ENCODE measurements around the gene PLPP6.

The PLPP6 gene

GRCh38 chr9:4678679-4679267 lies 16.7 kb downstream of the PLPP6 start:
- Histone ChIP-seq H3K9ac (ENCODE audit: low read length) (peak overlapping the region; percentile 97), H3K9me3 (ENCODE audit: control insufficient read depth, low read length) (no peaks in the 10 kb centered on the region), H3K4me1 (ENCODE audit: control insufficient read depth, insufficient read depth, low read length) (peaks cover 37% of the 10 kb centered on the region), H3K36me3 (ENCODE audit: control insufficient read depth, insufficient read depth, low read length, severe bottlenecking) (no peaks in the 10 kb centered on the region), H3K27me3 (replicated peaks; ENCODE audit: control insufficient read depth, insufficient read depth, low read length) (no peaks in the 10 kb centered on the region), H3K4me3 (ENCODE audit: low read length) (peak overlapping the region; percentile 94)
- peak; percentile 66 for DNase-seq (ENCODE audit: low read depth)

DNA sequence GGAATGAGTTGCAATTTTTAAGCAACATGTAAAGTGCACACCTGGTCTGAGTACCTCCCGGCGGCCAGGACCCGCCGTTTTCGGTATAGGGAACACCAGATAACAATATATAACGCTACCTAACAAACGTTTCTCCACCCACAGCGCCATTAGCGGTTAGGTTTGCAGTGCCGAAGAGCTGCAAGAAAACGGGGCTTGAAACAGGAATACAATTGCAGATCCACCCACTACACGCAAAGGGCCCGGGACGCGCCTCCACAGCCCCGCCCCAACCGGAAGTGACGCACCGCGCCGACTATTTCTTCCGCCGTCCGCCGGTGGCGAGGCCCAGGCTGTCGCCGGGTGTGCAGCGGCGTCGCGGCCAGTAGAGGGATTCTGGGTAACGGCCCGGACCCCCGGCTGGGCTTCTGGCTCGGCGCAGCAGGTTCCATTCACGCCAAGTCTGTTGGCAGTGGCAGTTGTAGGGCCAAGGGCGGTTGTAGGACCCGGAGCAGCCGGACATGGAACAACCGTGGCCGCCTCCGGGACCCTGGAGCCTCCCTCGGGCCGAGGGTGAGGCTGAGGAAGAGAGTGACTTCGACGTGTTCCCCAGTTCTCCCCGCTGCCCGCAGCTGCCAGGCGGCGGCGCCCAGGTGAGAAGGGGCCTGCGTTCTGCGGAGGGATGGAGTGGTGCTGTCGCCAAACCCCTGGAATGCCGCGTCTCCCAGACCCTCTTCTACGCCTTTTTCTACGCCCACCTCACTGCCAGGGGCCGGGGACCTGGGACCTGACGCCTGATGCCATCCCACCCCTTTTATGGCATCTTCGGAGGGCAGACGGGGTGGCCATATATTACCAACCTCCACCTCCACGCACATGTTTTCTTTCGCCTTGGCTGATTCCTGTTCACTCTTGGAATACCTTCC lies 17.4 kb downstream of the PLPP6 start, which contains the start of gene CDC37L1:
Gene CDC37L1 (plus strand): TSS at position 302 of the 905 bp plus-strand sequence. CDS start 199 bp downstream, at position 501.
- no peaks in the 10 kb centered on the region for H3K9me3 ChIP-seq (ENCODE audit: control insufficient read depth, low read length)
- H3K4me1 ChIP-seq (ENCODE audit: control insufficient read depth, insufficient read depth, low read length) = peaks cover 38% of the 10 kb centered on the region
- peak within 1 kb of the TSS; percentile 94 for H3K4me3 ChIP-seq (ENCODE audit: low read length)
- DNase-seq (ENCODE audit: low read depth) = peak; percentile 99
- H3K27me3 ChIP-seq (replicated peaks; ENCODE audit: control insufficient read depth, insufficient read depth, low read length) = no peaks in the 10 kb centered on the region
- peaks cover under 1% of the 10 kb centered on the region for H3K36me3 ChIP-seq (ENCODE audit: control insufficient read depth, insufficient read depth, low read length, severe bottlenecking)
- peak within 1 kb of the TSS; percentile 97 for H3K9ac ChIP-seq (ENCODE audit: low read length)

- no peaks in the 10 kb centered on the region for H3K9me3 ChIP-seq (ENCODE audit: control insufficient read depth, low read length)
- H3K36me3 ChIP-seq (ENCODE audit: control insufficient read depth, insufficient read depth, low read length, severe bottlenecking) = peaks cover 7% of the 10 kb centered on the region
- H3K9ac ChIP-seq (ENCODE audit: low read length) = peak overlapping the region; percentile 97
- no peaks in the 10 kb centered on the region for H3K27me3 ChIP-seq (replicated peaks; ENCODE audit: control insufficient read depth, insufficient read depth, low read length)
- H3K4me1 ChIP-seq (ENCODE audit: control insufficient read depth, insufficient read depth, low read length) = peaks cover 34% of the 10 kb centered on the region
- DNase-seq (ENCODE audit: low read depth) = peak; percentile 47
- peak overlapping the region; percentile 94 for H3K4me3 ChIP-seq (ENCODE audit: low read length)
Observed at GRCh38 chr9:4680173-4680525, 18.1 kb downstream of the PLPP6 start.

- Histone ChIP-seq H3K9me3 (ENCODE audit: control insufficient read depth, low read length) (no peaks in the 10 kb centered on the region), H3K4me3 (ENCODE audit: low read length) (peak overlapping the region; percentile 94), H3K9ac (ENCODE audit: low read length) (peak overlapping the region; percentile 97), H3K27me3 (replicated peaks; ENCODE audit: control insufficient read depth, insufficient read depth, low read length) (no peaks in the 10 kb centered on the region), H3K4me1 (ENCODE audit: control insufficient read depth, insufficient read depth, low read length) (peaks cover 31% of the 10 kb centered on the region), H3K36me3 (ENCODE audit: control insufficient read depth, insufficient read depth, low read length, severe bottlenecking) (peaks cover 13% of the 10 kb centered on the region)
- peak; percentile 65 for DNase-seq (ENCODE audit: low read depth)
Observed at GRCh38 chr9:4680750-4681149, 18.7 kb downstream of the PLPP6 start.

GRCh38 chr9:4684820-4685219 lies 22.7 kb downstream of the PLPP6 start:
- H3K9me3 ChIP-seq (ENCODE audit: control insufficient read depth, low read length) = no peaks in the 10 kb centered on the region
- DNase-seq (ENCODE audit: low read depth) = no peak
- no peaks in the 10 kb centered on the region for H3K27me3 ChIP-seq (replicated peaks; ENCODE audit: control insufficient read depth, insufficient read depth, low read length)
- H3K4me1 ChIP-seq (ENCODE audit: control insufficient read depth, insufficient read depth, low read length) = peaks cover 56% of the 10 kb centered on the region
- no peak overlapping the region for H3K4me3 ChIP-seq (ENCODE audit: low read length)
- no peak overlapping the region for H3K9ac ChIP-seq (ENCODE audit: low read length)
- peaks cover 22% of the 10 kb centered on the region for H3K36me3 ChIP-seq (ENCODE audit: control insufficient read depth, insufficient read depth, low read length, severe bottlenecking)

DNA sequence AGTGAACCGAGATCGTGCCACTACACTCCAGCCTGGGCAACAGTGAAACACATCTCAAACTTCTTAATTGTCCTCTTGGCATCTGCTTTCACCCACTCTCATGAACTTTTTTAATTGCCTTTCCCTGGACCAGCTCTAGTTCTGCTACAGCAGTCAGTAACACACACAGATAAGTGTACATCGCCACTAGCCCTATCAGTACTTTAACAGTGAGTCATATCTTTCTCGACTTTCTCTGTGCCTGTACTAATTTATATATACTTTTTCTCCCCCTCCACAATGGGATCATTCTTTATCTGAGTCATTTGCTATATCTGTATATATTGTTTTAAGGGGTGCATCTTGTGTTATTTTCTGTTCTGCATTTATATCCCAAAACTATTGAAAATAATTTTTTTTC lies 24.0 kb downstream of the PLPP6 start:
- Histone ChIP-seq H3K4me3 (ENCODE audit: low read length) (no peak overlapping the region), H3K36me3 (ENCODE audit: control insufficient read depth, insufficient read depth, low read length, severe bottlenecking) (peaks cover 30% of the 10 kb centered on the region), H3K27me3 (replicated peaks; ENCODE audit: control insufficient read depth, insufficient read depth, low read length) (no peaks in the 10 kb centered on the region), H3K4me1 (ENCODE audit: control insufficient read depth, insufficient read depth, low read length) (peaks cover 62% of the 10 kb centered on the region), H3K9ac (ENCODE audit: low read length) (no peak overlapping the region), H3K9me3 (ENCODE audit: control insufficient read depth, low read length) (no peaks in the 10 kb centered on the region)
- no peak for DNase-seq (ENCODE audit: low read depth)

DNA sequence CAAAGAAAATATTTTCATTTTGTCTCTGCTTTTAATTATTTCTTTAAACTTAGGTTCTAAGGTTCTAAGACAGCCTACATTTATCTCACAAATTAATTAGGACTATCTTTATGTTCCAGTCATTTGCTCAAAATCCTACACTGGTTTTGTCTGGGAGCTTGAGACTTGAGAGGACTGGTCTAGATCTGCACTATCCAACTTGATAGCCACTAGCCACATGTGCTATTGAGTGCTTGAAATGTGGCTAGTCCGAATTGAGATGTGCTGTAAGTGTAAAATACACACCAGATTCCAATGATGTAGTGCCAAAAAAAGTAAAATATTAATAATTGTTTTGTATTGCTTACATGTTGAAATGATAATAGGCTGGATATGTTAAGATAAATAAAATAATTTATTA lies 24.5 kb downstream of the PLPP6 start:
- peaks cover 61% of the 10 kb centered on the region for H3K4me1 ChIP-seq (ENCODE audit: control insufficient read depth, insufficient read depth, low read length)
- H3K9me3 ChIP-seq (ENCODE audit: control insufficient read depth, low read length) = no peaks in the 10 kb centered on the region
- H3K9ac ChIP-seq (ENCODE audit: low read length) = peak overlapping the region; percentile 20
- DNase-seq (ENCODE audit: low read depth) = no peak
- no peaks in the 10 kb centered on the region for H3K27me3 ChIP-seq (replicated peaks; ENCODE audit: control insufficient read depth, insufficient read depth, low read length)
- peaks cover 33% of the 10 kb centered on the region for H3K36me3 ChIP-seq (ENCODE audit: control insufficient read depth, insufficient read depth, low read length, severe bottlenecking)
- peak overlapping the region; percentile 43 for H3K4me3 ChIP-seq (ENCODE audit: low read length)

DNA sequence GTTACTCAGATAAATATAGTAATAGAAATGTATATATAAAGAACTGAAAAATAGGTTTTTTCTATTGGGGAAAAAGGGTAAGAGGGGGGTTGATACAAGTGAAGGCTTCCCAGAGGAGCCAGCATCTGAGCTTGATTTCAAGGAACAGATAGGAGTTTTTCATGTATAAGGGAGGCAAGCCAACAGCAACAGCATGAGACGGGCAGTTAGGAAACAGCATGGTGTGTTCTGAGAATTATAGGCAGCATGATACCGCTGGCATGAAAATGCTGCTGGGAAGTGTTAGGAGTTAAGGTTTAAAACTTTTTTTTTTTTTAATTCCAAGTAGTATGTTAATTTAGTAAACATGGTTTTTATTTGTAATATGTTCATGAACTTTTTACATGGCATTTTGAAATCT lies 26.9 kb downstream of the PLPP6 start:
- no peak for DNase-seq (ENCODE audit: low read depth)
- Histone ChIP-seq H3K36me3 (ENCODE audit: control insufficient read depth, insufficient read depth, low read length, severe bottlenecking) (peaks cover 43% of the 10 kb centered on the region), H3K9ac (ENCODE audit: low read length) (peak overlapping the region; percentile 10), H3K9me3 (ENCODE audit: control insufficient read depth, low read length) (no peaks in the 10 kb centered on the region), H3K27me3 (replicated peaks; ENCODE audit: control insufficient read depth, insufficient read depth, low read length) (no peaks in the 10 kb centered on the region), H3K4me1 (ENCODE audit: control insufficient read depth, insufficient read depth, low read length) (peaks cover 57% of the 10 kb centered on the region), H3K4me3 (ENCODE audit: low read length) (no peak overlapping the region)

- Histone ChIP-seq H3K4me3 (ENCODE audit: low read length) (peak overlapping the region; percentile 14), H3K9ac (ENCODE audit: low read length) (peak overlapping the region; percentile 39), H3K9me3 (ENCODE audit: control insufficient read depth, low read length) (no peaks in the 10 kb centered on the region), H3K36me3 (ENCODE audit: control insufficient read depth, insufficient read depth, low read length, severe bottlenecking) (peaks cover 47% of the 10 kb centered on the region), H3K4me1 (ENCODE audit: control insufficient read depth, insufficient read depth, low read length) (peaks cover 51% of the 10 kb centered on the region), H3K27me3 (replicated peaks; ENCODE audit: control insufficient read depth, insufficient read depth, low read length) (no peaks in the 10 kb centered on the region)
- DNase-seq (ENCODE audit: low read depth) = peak; percentile 18
Observed at GRCh38 chr9:4689687-4690104, 27.6 kb downstream of the PLPP6 start.

DNA sequence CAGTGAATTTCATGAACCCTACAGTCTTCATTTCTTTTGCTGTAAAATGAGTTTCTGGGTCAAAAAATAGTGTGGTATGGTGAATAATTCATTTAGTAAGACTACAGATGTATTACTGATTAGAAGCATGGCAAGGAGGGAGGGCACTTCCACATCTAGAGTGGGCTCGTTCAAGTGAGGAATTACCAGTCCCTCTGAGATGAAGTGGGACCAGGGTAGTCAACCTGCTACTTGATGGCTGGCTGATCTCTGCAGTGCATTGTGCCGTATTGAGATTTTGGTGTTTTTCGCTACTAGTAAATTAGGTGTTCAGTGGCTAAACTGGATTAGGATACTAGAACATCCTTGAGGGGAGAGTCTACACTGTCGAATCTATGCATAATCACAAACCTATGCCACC lies 28.1 kb downstream of the PLPP6 start:
- H3K36me3 ChIP-seq (ENCODE audit: control insufficient read depth, insufficient read depth, low read length, severe bottlenecking) = peaks cover 47% of the 10 kb centered on the region
- H3K4me3 ChIP-seq (ENCODE audit: low read length) = peak overlapping the region; percentile 14
- H3K9me3 ChIP-seq (ENCODE audit: control insufficient read depth, low read length) = no peaks in the 10 kb centered on the region
- H3K9ac ChIP-seq (ENCODE audit: low read length) = no peak overlapping the region
- DNase-seq (ENCODE audit: low read depth) = no peak
- H3K4me1 ChIP-seq (ENCODE audit: control insufficient read depth, insufficient read depth, low read length) = peaks cover 51% of the 10 kb centered on the region
- no peaks in the 10 kb centered on the region for H3K27me3 ChIP-seq (replicated peaks; ENCODE audit: control insufficient read depth, insufficient read depth, low read length)

DNA sequence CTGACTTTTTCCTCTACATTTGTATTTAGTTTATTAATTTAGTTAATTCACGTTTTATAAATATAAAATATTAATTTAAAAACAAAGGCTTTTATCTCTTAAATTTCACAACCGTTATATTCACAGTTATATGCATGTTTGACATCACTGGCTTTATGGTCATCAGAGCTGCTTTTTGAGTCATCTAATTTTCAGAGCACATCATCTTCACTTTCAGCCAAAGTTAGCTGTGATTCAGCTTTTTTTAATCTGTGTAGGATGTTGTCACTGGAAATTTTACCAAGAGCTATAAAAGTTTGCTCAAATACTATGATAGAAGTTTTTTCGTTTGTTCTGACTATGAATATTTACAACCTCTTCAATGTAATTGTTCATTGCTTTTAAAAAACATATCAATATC lies 29.7 kb downstream of the PLPP6 start:
- Histone ChIP-seq H3K9me3 (ENCODE audit: control insufficient read depth, low read length) (no peaks in the 10 kb centered on the region), H3K4me3 (ENCODE audit: low read length) (no peak overlapping the region), H3K9ac (ENCODE audit: low read length) (no peak overlapping the region), H3K4me1 (ENCODE audit: control insufficient read depth, insufficient read depth, low read length) (peaks cover 45% of the 10 kb centered on the region), H3K36me3 (ENCODE audit: control insufficient read depth, insufficient read depth, low read length, severe bottlenecking) (peaks cover 35% of the 10 kb centered on the region), H3K27me3 (replicated peaks; ENCODE audit: control insufficient read depth, insufficient read depth, low read length) (no peaks in the 10 kb centered on the region)
- peak; percentile 44 for DNase-seq (ENCODE audit: low read depth)
